COR-L47 (cell line): ENCODE measurements around the gene FAM120B.
A peak's percentile ranks its signal among the peaks of the same experiment; 100 is the strongest.

Source experiments
- DNase-seq: peaks from one replicate; lab custom pipeline; 2025; lab: John Stamatoyannopoulos, UW

Gene FAM120B

GRCh38 chr6:170420791-170421776 is 114.5 kb downstream of the FAM120B start:
- DNase-seq: no peak

DNA sequence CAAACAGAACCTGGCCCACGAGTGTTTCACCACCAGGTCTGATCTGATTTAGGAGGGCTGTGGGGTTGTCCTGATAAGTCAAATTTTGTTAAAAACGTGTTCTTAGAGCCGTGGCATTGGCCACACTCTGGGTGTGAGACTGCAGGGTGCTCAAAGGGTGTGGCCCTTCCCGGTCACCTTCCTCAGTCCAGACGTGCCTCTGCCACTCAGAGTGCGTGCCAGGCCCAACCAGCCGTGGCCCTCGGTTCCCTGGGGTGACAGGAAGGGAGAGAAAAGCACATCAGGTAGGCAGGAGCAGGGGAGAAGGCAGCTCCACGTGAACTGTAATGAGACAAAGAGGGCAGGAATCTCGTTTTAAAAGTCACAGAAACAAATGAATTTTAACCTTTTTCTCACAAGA is 115.4 kb downstream of the FAM120B start:
- DNase-seq: no peak

- no peak for DNase-seq
Measured at GRCh38 chr6:170423030-170423429, 116.5 kb downstream of the FAM120B start.

DNA sequence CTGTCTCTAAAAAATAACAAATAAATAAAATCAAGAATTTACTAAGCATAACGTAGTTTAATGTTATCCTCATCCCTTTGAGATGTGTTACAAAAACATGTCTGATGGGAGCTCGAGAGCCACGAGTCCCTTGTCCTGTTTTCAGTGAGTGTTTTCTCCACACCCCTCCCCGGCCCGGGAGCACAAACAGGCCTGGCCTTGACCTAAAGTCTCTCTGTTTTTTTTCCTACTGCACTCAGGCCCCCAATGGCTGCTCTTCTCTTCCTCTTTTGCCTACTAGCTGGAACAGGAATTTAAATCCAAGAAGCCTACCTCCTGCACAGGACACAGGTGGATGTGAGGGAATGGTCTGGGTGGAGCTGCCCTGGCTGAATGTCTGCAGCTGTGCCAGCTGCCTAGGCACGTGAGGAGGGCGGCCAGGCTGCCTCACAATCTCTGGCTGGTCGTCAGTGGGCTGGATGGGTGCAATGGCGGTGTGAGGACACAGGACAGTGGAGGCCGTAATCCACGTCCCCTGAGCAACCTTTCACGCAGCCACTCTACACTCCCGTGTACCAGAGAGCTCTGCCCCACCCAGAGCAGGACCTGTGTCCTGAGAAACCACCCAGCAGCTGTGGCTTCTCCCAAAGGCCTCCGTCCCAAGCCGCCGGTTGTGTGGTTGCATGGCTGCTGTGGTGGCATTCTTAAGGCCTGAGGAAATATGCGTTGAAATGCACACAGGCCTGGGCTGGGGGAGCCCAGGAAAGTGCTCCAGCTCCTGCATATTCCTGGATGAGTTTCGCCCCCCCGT is 117.5 kb downstream of the FAM120B start:
- no peak for DNase-seq

GRCh38 chr6:170424604-170425126 is 118.1 kb downstream of the FAM120B start:
- DNase-seq: no peak

- no peak for DNase-seq
Measured at GRCh38 chr6:170429450-170429849, 122.9 kb downstream of the FAM120B start.

DNA sequence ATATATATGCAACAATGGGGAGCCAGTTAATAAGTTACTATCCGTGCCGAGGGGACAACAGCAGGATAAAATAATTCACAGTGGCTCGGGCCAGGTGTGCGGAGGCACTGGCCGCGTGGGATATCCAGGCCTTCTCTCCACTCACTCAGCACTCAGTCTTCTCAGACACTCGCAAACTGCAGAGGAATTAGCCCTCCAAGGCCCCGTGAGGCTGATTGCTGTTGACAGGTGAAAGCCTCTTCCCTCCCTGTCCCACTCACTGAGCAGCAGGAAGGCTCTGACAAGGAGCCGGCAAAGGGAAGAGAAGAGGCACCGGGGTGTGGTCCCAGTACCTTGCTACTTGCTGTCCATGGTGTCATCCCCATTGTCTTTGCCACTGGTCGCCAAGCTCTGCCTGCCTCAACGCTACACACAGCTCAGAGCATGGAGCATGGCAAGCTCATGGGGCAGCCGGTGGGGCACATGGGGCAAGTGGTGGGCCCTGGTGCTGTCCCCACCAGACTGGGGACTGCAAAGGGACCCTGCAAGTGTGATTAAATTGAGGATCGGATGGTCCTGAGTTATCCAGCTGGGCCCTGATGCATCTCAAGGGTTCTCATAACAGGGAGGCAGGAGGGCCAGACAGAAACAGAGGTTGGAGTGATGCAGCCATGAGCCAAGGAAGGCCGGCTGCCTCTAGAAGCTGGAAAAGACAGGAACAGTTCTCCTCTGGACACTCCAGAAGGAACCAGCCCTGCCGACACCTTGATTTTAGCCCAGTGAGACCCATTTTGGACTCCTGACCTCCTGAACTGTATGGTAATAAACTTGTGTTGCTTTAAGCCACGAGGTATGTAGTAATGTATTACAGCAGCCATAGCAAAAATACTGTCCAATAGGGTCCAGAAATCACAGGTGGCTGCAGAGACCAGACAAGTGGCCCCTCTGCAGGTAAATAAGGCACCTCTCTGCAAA is 126.9 kb downstream of the FAM120B start:
- no peak for DNase-seq

DNA sequence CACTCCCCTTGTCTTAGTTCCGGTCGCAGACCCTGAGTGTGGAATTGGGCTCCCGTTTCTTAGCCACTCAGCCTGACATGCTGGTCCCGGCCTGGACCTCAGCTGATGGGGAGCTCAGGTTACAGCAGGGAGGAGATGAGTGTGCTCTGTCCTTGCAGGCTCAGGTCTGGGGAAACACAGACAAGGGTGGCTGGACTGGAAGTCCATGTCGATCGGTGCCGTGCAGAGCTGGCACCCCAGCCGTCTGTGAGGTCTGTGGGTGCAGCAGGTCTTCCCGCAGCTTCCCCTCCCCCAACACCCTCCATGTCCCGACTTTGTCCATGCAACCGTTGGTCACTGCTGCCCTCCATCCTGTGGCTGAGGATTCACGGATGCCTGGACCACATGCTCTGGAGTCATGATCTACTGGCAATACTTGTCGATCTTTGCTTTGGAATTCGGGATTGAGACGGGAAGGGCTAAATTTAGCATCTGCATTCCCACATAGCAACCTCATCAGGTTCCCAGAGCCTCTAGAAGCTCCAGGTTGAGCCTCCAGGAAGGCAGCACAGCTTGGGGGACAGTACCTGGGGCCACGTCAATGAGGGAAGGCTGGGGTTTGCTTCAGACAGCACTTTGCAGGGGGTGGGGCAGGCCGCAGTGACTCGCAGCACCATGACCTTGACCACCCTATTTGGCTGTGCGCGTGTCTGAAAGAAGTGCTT is 127.7 kb downstream of the FAM120B start:
- DNase-seq: no peak

DNA sequence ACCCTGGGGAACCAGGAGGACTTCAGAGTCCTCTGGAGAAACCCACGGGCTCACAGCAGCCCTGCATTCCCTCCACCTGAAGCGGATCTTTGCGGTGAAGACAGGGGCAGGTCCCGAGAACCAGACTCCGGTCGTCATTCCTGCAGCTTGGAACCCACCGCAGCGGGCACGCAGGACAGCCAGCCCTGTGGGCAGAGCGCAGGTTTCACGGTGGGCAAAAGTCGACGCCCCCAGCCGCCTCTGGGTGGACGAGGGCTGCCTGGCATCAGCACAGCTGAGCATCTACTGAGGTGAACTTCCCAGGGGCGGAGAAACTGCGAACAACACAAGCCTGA is 128.2 kb downstream of the FAM120B start:
- no peak for DNase-seq

DNA sequence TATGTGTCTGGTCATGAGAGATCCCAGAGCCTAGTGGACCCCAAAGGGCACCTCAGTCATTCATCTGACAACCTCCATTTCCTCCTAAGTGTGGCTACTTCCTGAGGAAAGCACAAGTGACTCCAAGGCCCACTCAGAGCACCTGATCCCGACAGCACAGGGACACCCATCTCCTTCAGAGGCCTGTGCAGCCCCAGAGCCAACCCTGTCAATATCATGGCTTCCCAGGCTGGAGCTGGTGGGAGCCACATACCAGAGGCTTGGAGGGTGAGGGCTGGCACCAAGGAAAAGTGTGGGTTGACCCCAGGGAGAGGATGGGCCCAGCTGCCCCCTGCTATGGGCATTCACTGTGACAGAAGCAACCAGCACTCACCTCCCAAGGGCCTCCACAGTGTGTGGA is 129.2 kb downstream of the FAM120B start:
- DNase-seq: no peak

DNA sequence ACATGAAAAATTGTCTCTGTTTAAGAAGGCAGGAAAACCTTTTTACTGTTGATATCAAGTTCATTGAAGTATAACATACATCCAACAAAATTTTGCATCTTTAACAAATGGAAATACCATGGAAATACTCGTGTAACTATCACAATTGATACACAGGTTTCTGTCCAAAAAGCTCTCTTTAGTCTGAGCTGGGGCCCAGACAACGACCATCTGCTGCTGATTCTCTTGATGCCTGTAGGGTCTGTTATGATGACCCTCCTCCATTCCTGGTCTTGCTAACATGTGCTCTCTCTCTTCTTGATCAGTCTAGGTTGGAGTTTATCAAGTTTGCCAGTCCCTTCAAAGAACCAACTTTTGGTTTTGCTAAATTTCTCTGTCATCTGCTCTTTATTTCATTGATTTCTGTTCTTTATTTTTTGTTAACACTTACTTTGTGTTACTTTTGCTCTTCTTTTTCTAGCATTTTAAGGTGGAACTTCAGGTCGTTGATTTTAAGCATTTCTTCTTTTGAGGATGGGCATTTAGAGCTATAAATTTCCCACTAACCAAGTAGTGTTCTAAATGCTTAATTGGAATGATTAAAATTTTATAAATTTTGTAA is 129.8 kb downstream of the FAM120B start:
- no peak for DNase-seq

GRCh38 chr6:170437719-170438401 is 131.3 kb downstream of the FAM120B start:
- no peak for DNase-seq

DNA sequence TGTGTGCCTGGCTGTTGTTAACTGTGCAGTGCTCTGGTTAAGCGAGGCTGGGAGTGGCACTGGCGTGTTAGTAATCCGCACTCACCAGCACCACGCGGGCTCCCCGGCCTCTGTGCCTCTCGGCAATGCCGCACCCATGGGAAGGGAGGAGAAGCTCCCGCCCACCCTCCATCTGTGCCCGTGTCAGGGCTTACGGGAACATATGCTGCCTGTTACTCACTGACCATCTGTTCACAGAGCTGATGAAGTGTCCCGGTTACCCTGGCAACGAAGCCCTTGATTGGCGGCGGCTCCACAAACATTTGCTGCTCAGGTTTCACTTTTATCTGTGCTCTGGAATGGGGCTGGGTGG is 131.8 kb downstream of the FAM120B start:
- DNase-seq: peak; percentile 82

DNA sequence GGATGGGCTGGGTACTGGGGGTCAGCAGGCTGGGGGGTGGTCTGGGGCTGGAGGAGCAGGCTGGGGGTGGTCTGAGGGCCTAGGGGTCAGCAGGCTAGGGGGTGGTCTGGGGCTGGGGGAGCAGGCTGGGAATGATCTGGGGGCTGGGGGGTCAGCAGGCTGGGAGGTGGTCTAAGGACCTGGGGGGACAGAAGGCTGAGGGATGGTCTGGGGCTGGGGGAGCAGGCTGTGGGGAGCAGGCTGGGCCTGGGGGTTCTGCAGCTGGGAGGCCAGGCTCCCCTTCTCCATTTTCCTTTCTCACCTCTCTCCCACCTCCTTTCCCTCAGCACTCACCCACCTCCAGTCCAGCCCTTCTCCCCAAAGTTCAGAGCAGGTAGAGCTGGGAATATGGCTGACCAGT is 132.3 kb downstream of the FAM120B start:
- DNase-seq: no peak

- DNase-seq: no peak
Measured at GRCh38 chr6:170439366-170440361, 133.1 kb downstream of the FAM120B start.

- DNase-seq: no peak
Measured at GRCh38 chr6:170440437-170440836, 133.9 kb downstream of the FAM120B start.

DNA sequence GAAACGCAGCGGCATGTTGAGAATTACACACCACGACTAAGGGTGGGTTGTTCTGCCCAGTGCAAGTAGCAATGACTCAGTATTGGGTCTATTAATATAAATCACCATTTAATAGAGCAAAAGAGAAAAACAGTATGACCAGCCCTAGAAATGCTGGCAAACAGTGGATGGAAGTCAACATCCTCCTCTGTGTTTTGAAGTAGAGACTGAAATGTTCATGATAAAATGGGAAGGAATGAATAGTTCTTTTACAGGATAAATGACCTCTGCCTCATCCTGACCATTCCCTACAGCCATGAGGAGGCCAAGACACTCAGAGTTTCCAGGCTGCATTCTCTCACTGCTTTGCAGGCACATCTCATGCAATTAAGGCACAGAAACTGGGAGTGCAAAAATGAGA is 134.8 kb downstream of the FAM120B start:
- DNase-seq: no peak

DNA sequence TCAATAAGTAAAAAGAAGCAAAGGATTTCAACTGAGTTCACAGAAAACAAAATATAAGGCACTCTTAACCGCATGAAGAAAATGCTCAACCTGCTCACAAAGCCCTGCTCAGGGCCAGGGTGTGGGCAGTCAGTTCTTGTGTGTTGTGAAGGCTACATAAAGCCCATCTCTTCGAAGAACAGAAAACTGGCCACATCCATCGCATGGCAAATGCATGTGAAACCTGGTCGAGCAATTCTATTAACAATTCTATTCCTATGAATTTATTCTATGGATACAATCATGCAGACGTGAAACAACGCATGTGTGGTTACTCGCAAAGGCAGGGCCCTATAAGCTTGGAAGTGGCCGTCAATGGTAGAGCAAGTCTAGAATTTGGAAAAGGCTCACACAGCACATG is 136.0 kb downstream of the FAM120B start:
- no peak for DNase-seq

GRCh38 chr6:170443151-170443662 is 136.6 kb downstream of the FAM120B start:
- no peak for DNase-seq
